OCI-LY3 (cell line): ENCODE measurements around the gene EID2.

Experiments
- H2AFZ ChIP-seq: fragments of 200-600, 300-600 bp; shearing (Covaris generic); 2 replicates; pipeline ENCODE4 v1.6.0; 2014; ENCODE audit warnings: antibody characterized with exemption, low read depth, low read length
- H3K27ac ChIP-seq: fragments of 200-600, 300-600 bp; sonication (generic); 2 replicates; pipeline ENCODE4 v1.5.1; 2014; ENCODE audit warnings: mild to moderate bottlenecking, low read length, moderate library complexity, mixed read lengths
- H3K27me3 ChIP-seq: fragments of 200-600, 300-600 bp; sonication (generic); 2 replicates; pipeline ENCODE4 v1.6.1; 2014; ENCODE audit warnings: low read depth, low read length, mixed read lengths
- H3K36me3 ChIP-seq: fragments of 200-600, 300-600 bp; sonication (generic); replicated peaks from 2 replicates; pipeline ENCODE3; 2014; ENCODE audit warnings: low read depth, low read length, mixed read lengths
- H3K4me1 ChIP-seq: fragments of 300-600, 200-600 bp; sonication (generic); 2 replicates; pipeline ENCODE4 v1.6.1; 2014; ENCODE audit warnings: low read length, mixed read lengths
- H3K4me2 ChIP-seq: fragments of 200-600, 300-600 bp; sonication (generic); 2 replicates; pipeline ENCODE4 v1.6.1; 2014; ENCODE audit warnings: low read length, mixed read lengths
- H3K4me3 ChIP-seq: fragments of 300-600, 200-600 bp; sonication (generic); 2 replicates; pipeline ENCODE4 v1.5.1; 2014; ENCODE audit warnings: antibody characterized with exemption, mild to moderate bottlenecking, low read length, moderate library complexity
- H3K79me2 ChIP-seq: fragments of 300-600, 200-600 bp; shearing (Covaris generic); 2 replicates; pipeline ENCODE4 v1.6.1; 2014; ENCODE audit warnings: mild to moderate bottlenecking, low read length, mixed read lengths
- H3K9ac ChIP-seq: fragments of 300-600, 200-600 bp; shearing (Covaris generic); 2 replicates; pipeline ENCODE4 v1.6.0; 2014; ENCODE audit warnings: mild to moderate bottlenecking, low read length, moderate library complexity
- H3K9me3 ChIP-seq: fragments of 200-600, 300-600 bp; shearing (Covaris generic); 2 replicates; pipeline ENCODE4 v1.6.1; 2014; ENCODE audit warnings: low read length, mixed read lengths; ENCODE audit not compliant: insufficient read depth
- H4K20me1 ChIP-seq: fragments of 200-600, 300-600 bp; sonication (generic); 2 replicates; pipeline ENCODE4 v1.6.1; 2016; ENCODE audit warnings: low read length, mixed read lengths; ENCODE audit not compliant: insufficient read depth
- EZH2phosphoT487 ChIP-seq: fragments of 200-600 bp; shearing (Covaris generic); IDR thresholded peaks from 2 replicates; pipeline ENCODE4 v1.6.1; 2018; ENCODE audit warnings: antibody characterized with exemption, mixed run types, low read depth
- TF ChIP-seq, protein P1 (sequence below): fragments of 200-600, 300-600 bp; sonication (generic); IDR thresholded peaks from 2 replicates; pipeline ENCODE4 v1.5.1; 2014; ENCODE audit warnings: antibody characterized with exemption, low read length, low read depth

The EID2 gene

DNA sequence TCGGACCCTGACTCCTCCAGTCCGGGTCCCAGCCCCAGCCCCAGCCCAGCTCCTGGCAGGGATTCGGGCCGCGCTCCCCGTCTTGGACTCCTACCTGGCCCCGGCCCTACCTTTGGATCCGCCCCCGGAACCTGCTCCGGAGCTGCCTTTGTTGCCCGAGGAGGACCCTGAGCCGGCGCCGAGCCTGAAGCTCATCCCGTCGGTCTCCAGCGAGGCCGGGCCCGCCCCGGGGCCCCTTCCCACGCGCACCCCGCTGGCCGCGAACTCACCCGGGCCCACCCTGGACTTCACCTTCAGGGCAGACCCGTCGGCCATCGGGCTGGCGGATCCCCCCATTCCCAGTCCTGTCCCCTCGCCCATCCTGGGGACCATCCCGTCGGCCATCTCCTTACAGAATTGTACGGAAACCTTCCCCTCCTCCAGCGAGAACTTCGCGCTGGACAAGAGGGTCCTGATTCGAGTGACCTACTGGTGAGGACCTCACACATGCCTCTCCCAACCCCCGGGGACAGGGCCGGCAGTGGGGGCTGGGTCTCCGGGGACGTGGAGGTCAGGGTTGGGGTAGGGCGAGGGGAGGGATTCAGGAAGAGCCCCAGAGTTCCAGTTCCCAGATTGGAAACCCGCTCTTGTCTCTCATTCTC, 24.3 kb downstream of the EID2 start:
- Histone ChIP-seq H3K36me3 (no peaks in the 10 kb centered on the region), H3K9me3 (no peaks in the 10 kb centered on the region), H3K27me3 (no peaks in the 10 kb centered on the region), H3K27ac (no peak overlapping the region), H3K4me1 (peaks cover 21% of the 10 kb centered on the region), H2AFZ (no peak overlapping the region), H4K20me1 (no peaks in the 10 kb centered on the region), H3K4me3 (no peak overlapping the region), H3K79me2 (no peaks in the 10 kb centered on the region), H3K9ac (no peak overlapping the region), H3K4me2 (no peak overlapping the region)
- no peak for TF ChIP-seq EZH2phosphoT487
- TF ChIP-seq, protein P1, sequence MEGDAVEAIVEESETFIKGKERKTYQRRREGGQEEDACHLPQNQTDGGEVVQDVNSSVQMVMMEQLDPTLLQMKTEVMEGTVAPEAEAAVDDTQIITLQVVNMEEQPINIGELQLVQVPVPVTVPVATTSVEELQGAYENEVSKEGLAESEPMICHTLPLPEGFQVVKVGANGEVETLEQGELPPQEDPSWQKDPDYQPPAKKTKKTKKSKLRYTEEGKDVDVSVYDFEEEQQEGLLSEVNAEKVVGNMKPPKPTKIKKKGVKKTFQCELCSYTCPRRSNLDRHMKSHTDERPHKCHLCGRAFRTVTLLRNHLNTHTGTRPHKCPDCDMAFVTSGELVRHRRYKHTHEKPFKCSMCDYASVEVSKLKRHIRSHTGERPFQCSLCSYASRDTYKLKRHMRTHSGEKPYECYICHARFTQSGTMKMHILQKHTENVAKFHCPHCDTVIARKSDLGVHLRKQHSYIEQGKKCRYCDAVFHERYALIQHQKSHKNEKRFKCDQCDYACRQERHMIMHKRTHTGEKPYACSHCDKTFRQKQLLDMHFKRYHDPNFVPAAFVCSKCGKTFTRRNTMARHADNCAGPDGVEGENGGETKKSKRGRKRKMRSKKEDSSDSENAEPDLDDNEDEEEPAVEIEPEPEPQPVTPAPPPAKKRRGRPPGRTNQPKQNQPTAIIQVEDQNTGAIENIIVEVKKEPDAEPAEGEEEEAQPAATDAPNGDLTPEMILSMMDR, result no peak

DNA sequence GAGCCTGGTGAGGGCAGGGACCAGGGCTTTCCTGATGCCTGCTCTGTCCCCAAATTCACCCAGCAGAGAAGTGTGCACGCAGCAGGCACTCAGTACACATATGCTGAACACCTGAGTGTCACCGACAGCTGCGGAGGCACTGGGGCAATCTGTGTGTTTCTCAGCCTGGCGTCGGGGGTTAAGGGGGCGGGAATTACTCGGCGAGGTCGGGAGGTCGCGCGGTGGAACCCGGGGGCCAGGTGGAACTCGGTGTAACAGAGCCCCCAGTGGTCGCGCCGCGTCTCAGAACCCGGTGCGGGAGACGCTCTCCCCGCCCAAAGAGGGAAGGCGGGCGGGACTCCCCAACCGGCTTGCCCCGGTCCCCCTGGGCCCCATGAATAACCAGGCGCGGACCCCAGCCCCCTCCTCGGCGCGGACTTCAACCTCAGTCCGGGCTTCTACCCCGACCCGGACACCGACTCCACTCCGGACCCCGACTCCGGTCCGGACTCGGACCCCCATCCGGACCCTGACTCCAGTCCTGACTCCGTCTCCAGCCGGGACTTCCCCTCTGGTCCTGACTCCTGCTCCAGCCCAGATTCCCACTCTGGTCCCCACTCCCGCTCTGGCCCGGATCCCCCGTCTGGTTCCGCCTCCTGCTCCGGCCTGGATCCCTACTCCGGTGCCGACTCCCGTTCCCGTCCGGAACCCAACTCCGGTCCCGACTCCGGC, 25.0 kb downstream of the EID2 start, which contains the start of gene SELENOV:
Gene SELENOV (plus strand): TSS at position 300 of the 711 bp plus-strand sequence. CDS start 74 bp downstream, at position 374.
- Histone ChIP-seq H3K27ac (no peak within 1 kb of the TSS), H4K20me1 (no peaks in the 10 kb centered on the region), H3K27me3 (no peaks in the 10 kb centered on the region), H3K4me3 (no peak within 1 kb of the TSS), H3K79me2 (no peaks in the 10 kb centered on the region), H3K36me3 (no peaks in the 10 kb centered on the region), H3K4me1 (peaks cover 16% of the 10 kb centered on the region), H3K9me3 (no peaks in the 10 kb centered on the region), H3K9ac (no peak within 1 kb of the TSS), H2AFZ (no peak within 1 kb of the TSS), H3K4me2 (no peak within 1 kb of the TSS)
- TF ChIP-seq, protein P1, result no peak

DNA sequence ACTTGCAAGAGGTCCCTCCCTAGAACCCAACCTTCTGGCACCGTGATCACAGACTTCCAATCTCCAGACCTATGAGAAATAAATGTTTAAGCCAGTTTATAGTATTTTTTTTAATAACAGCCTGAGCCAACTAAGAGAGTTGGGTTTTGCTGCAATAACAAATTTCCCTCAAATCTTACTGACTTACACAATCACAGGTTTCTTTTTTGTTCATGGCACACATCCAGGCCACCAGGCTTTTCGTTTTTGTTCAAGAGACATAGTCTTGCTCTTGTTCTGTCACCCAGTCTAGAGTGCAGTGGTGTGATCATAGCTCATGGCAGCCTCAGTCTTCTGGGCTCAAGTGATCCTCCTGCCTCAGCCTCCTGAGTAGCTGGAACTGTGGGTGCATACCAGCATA, 27.0 kb downstream of the EID2 start:
- H3K27me3 ChIP-seq, result no peaks in the 10 kb centered on the region
- no peak overlapping the region for H3K4me2 ChIP-seq
- no peak overlapping the region for H3K9ac ChIP-seq
- peaks cover 5% of the 10 kb centered on the region; the same call in 1 of the 2 replicates for H3K4me1 ChIP-seq
- no peak for TF ChIP-seq EZH2phosphoT487
- TF ChIP-seq, protein P1, result no peak
- no peaks in the 10 kb centered on the region for H3K9me3 ChIP-seq
- H3K27ac ChIP-seq, result no peak overlapping the region
- H3K79me2 ChIP-seq, result no peaks in the 10 kb centered on the region
- H2AFZ ChIP-seq, result no peak overlapping the region
- H3K36me3 ChIP-seq, result no peaks in the 10 kb centered on the region
- no peaks in the 10 kb centered on the region for H4K20me1 ChIP-seq
- H3K4me3 ChIP-seq, result no peak overlapping the region

DNA sequence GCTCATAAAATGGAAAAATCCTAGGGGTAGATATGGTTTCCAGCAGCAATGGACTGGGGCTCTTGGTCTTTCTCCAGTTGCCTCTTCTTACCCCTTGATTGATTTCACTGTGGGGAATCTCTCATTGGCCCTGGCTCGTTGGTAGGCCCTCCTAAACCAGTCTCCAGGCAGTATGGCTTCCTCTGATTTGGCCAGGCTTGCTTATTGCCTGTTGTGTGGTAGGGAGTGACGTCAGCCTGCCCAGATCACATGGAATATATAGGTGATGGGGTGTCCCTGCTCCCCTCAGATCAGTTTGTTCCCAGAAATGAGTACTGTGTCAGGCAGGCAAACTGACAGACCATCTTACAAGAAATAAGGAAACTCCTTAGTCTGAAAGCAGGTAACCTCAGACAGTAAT, 30.7 kb downstream of the EID2 start:
- no peaks in the 10 kb centered on the region for H3K79me2 ChIP-seq
- H3K27ac ChIP-seq, result no peak overlapping the region
- H4K20me1 ChIP-seq, result no peaks in the 10 kb centered on the region
- H2AFZ ChIP-seq, result no peak overlapping the region
- no peaks in the 10 kb centered on the region for H3K9me3 ChIP-seq
- H3K36me3 ChIP-seq, result no peaks in the 10 kb centered on the region
- H3K4me1 ChIP-seq, result no peaks in the 10 kb centered on the region
- H3K4me2 ChIP-seq, result no peak overlapping the region
- H3K4me3 ChIP-seq, result no peak overlapping the region
- no peaks in the 10 kb centered on the region for H3K27me3 ChIP-seq
- no peak overlapping the region for H3K9ac ChIP-seq
- TF ChIP-seq, protein P1, result no peak
- no peak for TF ChIP-seq EZH2phosphoT487
